ENCODE results near the gene NCOA5.
"Not testable (repeated sequence)": the region's sequence is repeated elsewhere in the genome, so short reads cannot be mapped to it uniquely, and the experiment has no call there.

Gene NCOA5

GRCh38 chr20:46091622-46092535, 2.1 kb upstream of the NCOA5 start:
- not testable (repeated sequence) for DNase-seq (ENCODE audit: low spot score)

- DNase-seq (ENCODE audit: low spot score) = peak; percentile 68
These were observed 670 bp downstream of the NCOA5 start for GRCh38 chr20:46089167-46089416.

- DNase-seq (ENCODE audit: low spot score) = peak; percentile 26
These were observed 1.2 kb downstream of the NCOA5 start for GRCh38 chr20:46088409-46089166.

GRCh38 chr20:46087161-46087560, 2.6 kb downstream of the NCOA5 start:
- DNase-seq (ENCODE audit: low spot score) = no peak

GRCh38 chr20:46085179-46085851, 4.4 kb downstream of the NCOA5 start:
- DNase-seq (ENCODE audit: low spot score) = peak; percentile 25

- no peak for DNase-seq (ENCODE audit: low spot score)
These were observed 5.0 kb downstream of the NCOA5 start for GRCh38 chr20:46084805-46085178.

- no peak for DNase-seq (ENCODE audit: low spot score)
These were observed 6.2 kb downstream of the NCOA5 start for GRCh38 chr20:46083531-46084061.

- DNase-seq (ENCODE audit: low spot score) = no peak
These were observed 6.7 kb downstream of the NCOA5 start for GRCh38 chr20:46083101-46083500.

- no peak for DNase-seq (ENCODE audit: low spot score)
These were observed 8.7 kb downstream of the NCOA5 start for GRCh38 chr20:46081074-46081473.

GRCh38 chr20:46078954-46079353, 10.8 kb downstream of the NCOA5 start:
- no peak for DNase-seq (ENCODE audit: low spot score)

- no peak for DNase-seq (ENCODE audit: low spot score)
These were observed 12.0 kb downstream of the NCOA5 start for GRCh38 chr20:46077642-46078305.

- DNase-seq (ENCODE audit: low spot score) = no peak
These were observed 13.0 kb downstream of the NCOA5 start for GRCh38 chr20:46076806-46077205.

GRCh38 chr20:46074006-46074405, 15.8 kb downstream of the NCOA5 start:
- DNase-seq (ENCODE audit: low spot score) = no peak

- DNase-seq (ENCODE audit: low spot score) = no peak
These were observed 16.3 kb downstream of the NCOA5 start for GRCh38 chr20:46073443-46073842.

- no peak for DNase-seq (ENCODE audit: low spot score)
These were observed 16.7 kb downstream of the NCOA5 start for GRCh38 chr20:46073024-46073423.

- DNase-seq (ENCODE audit: low spot score) = no peak
These were observed 18.2 kb downstream of the NCOA5 start for GRCh38 chr20:46071573-46071972.

GRCh38 chr20:46070215-46070900, 19.4 kb downstream of the NCOA5 start:
- DNase-seq (ENCODE audit: low spot score) = peak; percentile 61

- DNase-seq (ENCODE audit: low spot score) = no peak
These were observed 24.1 kb downstream of the NCOA5 start for GRCh38 chr20:46065691-46066090.

- no peak for DNase-seq (ENCODE audit: low spot score)
These were observed 24.8 kb downstream of the NCOA5 start for GRCh38 chr20:46065006-46065405.

GRCh38 chr20:46063652-46064054, 26.1 kb downstream of the NCOA5 start:
- no peak for DNase-seq (ENCODE audit: low spot score)

- no peak for DNase-seq (ENCODE audit: low spot score)
These were observed 26.6 kb downstream of the NCOA5 start for GRCh38 chr20:46063151-46063550.

- DNase-seq (ENCODE audit: low spot score) = no peak
These were observed 27.1 kb downstream of the NCOA5 start for GRCh38 chr20:46062621-46063020.

Data from AG20443 (cell line).